GM21786 (cell line): ENCODE results near the gene TREH.

Experiments used
- ATAC-seq: cut with Tn5 transposase; IDR thresholded peaks from one replicate; pipeline ENCODE4 v1.9.1; 2021; ENCODE audit not compliant: unreplicated experiment

TREH gene

DNA sequence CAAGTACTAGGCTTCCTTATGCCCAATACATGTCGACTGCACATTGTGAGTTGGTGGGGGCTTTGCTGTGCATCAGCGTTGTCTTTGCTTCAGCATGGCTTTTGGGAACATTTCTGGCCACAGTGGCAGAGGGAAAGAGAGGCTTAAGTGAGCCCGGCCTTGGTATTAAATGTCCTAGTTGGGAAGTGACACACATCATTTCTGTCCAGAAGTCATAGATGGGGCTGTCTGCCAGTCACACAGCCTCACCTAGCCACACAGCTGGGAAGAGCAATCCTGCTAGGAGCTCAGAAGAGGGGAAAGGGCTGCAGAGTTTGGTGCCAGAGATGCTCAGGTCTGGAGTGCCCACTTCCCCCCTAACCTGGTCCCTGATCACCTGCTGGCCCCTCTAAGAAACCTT is 27.6 kb downstream of the TREH start:
- ATAC-seq: no peak

DNA sequence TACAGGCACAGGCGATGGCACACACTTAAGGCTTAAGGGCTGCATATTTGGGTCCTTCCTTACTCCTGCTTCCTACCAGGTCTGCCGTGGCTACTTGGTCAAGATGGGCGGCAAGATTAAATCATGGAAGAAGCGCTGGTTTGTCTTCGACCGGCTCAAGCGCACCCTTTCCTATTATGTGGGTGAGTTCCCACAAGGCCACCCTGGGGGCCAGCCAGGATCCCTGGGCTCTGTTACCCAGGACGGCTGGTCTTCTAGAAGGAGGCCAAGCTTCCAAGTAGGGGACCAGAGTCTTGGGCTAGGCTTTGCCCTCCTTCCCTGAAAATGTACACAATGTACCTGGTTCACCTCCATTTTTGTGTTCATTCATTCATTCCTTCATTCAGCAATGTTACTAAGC is 29.1 kb downstream of the TREH start:
- no peak for ATAC-seq

DNA sequence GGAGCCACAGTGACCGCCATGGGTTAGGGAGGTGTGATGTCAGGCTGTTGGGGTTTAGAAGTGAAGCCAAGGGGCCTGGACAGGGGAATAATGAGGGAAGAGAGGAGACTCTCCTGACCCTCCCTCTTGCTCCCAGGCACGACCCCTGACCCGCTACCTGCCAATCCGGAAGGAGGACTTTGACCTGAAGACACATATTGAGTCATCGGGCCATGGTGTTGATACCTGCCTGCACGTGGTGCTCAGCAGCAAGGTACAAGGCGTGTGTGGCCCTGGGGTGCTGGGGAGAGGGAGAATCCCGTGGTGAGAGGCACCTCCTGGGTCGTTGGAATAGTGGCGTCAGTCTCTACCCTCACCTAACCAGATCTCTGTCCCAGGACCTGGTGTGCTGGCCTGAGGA is 29.5 kb downstream of the TREH start:
- ATAC-seq: no peak

DNA sequence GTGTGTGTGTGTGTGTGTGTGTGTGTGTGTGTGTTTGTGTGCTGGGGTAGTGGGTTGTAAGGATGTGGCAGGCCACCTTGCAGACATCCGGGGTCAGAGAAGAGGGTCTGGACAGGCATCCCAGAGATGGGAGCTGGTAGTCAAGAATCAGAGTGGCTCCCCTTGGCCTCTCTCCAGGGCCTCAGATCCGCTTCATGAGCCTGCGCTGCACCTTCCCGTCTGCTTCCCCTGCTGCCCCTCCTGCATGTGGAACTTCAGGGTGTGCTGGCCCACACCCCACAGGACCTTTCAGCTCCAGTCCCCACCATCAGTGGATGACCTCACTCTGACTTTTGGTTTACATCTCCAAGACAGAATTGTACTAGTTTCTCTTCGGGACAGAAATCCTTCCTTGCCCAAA is 31.2 kb downstream of the TREH start:
- ATAC-seq: no peak

DNA sequence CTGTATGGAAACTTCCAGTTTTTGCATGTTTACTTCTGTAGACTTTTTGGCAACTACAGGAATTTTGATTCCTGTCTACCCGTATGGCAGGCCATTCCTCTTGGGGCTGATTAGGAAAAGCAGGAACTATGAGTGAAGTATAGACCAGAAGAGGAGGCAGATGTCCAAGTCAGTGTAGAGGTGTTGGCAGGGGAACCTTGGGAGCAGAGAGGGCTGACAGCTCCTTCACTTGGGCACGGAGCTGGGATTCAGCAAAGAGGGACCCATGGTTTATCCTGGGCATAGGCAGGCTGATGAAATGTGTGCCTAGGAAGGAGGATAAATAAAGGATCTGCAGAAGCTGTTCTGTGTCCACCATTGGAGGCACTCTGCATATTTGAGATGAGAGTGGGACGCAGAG is 33.1 kb downstream of the TREH start:
- no peak for ATAC-seq

DNA sequence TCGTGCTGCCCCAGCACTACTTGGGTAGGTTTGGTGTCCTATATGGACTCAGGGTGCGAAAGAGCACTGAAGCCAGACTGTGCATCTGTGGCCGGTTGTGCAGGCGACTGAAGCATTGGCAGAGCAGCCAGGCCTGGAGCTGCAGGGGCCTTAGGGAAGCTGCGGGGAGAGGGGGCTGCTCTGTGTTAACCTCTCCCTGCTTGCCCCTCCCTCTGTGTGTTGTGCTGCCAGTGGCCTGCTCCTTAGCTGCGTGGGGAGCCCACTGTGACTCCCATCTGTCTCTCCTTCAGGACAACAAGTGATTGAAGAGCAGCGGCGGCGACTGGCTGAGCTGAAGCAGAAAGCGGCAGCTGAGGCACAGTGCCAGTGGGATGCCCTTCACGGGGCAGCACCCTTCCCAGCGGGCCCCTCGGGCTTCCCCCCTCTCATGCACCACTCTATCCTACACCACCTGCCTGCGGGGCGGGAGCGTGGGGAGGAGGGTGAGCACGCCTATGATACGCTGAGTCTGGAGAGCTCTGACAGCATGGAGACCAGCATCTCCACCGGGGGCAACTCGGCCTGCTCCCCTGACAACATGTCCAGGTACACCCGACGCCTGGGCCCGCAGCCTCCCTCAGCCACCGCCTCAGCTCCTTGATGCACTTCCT is 34.3 kb downstream of the TREH start:
- ATAC-seq: no peak

DNA sequence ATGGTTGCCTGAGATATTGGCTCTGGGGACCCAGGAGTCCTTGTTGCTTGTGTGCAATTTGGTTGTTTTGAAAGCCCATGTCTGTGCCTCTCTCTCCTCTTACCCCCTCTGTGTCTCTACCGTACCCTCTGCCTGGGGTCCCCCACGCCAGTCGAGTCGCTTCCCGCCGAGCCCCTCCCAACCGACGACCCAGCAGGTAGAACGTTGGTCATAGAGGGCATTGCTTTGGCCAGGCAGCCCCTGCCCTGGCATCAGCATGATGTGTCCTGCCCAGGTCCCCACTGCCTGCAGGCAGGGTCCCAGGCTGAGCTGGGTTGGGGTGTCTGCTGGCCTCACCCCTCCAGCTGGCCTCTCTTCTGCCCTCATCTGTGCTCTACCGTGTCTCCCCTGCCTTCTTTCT is 35.0 kb downstream of the TREH start:
- ATAC-seq: no peak

DNA sequence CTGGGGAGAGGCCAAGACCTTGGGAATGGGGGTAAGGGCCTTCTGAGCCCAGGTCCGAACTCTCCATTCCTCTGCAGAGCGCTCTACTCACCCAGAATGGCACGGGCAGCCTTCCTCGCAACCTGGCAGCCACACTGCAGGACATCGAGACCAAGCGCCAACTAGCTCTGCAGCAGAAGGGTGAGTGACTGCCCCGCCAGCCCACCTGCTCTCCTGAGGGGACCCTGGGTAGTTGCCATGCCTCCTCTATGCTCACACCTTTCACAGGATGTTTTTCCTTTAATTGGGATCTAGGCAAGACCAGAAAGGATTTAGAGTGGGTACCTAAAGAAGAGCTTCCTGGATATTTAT is 35.5 kb downstream of the TREH start:
- ATAC-seq: no peak

DNA sequence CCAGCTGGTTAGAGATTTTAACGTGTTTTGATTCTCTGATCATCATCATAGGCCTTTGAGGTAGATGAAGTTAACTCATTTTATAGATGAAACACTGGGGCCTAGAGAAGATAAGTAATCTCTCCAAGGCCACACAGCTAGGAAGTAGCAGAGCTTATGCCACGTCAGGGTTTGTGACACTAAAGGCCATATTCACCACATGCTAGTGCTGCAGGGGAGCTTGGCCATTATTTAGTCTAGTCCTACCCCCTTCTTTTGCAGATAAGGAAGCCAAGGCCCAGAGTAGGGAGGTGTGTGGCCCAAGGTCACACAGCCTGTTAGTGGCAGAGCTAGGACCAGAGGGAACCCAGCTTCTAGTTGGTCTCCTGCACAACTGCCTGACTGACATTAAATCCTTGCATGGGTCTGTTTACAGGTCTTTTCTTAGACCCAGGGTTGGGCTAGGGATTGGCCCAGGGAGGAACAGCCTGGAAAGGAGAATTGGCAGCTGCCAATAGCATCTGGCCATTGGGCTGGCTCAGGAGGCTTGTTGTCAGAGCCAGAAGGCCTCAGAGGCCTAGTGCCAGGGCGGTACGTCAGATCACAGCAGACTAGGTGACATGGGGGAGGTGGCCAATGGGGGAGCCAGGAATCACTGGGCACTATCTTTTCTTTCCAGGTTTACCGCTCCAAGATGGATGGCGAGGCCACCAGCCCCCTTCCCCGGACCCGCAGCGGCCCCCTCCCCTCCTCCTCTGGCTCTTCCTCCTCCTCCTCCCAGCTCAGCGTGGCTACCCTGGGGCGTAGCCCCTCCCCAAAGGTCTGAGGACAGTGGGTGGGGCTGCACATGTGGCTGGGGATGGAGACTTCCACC is 36.1 kb downstream of the TREH start:
- no peak for ATAC-seq

DNA sequence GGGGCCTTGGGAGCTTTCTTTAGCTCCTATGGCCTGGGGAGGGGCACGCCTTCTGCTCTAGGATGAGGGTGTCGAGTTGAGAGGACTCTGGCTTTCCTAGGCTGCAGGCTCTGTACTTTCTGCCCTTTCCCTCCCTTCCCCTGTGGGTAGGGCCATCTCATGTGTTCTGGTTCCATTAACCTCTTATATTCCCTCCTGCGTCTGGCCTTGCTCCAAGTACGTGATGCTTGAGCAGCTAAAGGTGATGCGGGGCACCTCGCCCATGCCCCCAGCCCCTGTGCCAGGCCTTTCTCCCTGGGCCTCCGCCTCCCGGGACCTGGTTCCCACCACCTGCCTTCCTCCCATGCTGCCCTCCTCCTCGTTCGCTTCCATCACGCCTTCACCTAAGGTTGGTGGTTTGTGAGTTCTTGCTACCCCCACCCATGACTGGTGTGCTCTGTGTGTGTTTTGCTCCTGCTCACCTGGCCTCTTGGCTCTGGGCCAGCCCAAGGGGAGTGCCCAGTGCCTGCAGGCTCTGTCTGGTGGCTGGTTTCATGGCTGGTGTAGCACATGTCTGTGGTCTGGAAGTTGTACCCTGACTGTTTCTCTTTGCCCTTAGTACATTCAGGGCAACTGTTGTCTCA is 37.9 kb downstream of the TREH start:
- ATAC-seq: no peak

DNA sequence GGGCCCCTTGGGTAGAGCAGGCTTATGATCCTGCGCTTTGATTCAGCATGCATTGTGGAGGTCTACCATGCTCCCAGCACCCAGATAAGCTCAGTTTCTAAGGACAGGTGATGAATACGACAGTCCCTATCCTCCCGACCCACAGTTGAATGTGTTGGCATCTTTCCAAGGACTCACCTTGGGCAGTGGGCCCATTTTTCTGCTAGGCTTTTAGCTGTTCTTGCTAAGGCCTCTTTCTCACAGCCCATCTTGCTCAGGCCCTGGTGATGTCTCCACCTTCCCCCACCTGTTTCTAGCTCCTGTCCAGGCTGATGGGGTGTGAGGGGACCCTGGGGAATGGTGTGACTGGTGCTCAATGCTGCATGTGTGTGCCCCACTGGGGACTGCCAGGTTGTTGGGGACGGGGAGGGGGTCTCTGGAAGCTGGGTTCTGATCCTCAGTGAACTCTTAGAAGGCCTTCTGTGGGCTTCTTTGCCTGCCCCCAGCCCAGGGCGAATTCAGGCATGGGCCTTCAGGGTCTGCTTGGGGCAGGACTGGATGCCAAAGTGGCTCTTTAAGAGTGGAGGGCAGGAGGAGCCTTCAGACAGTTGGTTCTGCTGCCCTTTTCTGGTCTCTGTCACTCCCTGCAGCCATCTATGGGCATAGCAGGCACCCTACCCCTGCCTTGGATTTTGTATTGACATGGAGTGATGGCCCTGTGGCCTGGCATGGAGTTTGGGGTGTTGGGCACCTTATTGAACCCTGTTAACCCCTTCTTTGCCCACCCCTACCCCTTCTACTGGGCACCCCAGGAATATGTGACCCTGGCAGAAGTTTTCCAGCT is 38.9 kb downstream of the TREH start:
- no peak for ATAC-seq

DNA sequence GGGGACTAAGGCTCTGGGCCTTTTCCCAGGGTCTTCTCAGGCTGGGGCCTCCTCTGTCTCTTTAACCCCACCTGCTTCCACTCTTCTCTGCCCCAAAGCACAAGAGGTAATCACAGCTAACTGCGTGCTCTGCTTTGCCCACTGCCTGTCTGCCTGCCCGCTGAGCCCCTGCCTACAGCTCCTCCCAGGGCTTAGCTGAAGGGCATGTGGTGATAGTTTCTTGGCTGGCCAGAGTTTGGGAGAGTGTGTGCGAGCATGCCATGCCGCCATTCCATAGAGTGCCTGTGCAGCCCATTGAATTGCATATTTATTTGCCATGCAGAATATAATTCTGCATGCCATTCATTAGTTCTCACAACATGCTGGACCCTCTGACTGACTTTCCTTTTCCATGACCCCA is 39.6 kb downstream of the TREH start:
- no peak for ATAC-seq

DNA sequence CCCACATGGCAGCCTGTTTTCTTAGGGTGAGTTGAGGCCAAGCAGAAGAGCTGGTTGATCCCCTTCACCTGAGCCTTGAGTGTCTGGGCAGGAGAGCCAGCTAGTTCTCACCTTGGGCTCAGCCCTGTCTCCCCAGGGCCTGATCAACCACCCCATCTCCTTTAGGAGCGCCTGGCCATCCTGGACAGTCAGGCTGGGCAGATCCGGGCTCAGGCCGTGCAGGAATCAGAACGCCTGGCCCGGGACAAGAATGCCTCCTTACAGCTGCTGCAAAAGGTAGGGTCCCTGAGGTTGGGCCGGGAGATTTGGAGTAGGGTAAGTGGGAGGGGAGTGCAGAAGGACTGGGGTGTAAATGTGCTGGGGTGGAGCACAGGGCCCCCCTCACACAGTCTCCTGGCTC is 40.7 kb downstream of the TREH start:
- no peak for ATAC-seq

DNA sequence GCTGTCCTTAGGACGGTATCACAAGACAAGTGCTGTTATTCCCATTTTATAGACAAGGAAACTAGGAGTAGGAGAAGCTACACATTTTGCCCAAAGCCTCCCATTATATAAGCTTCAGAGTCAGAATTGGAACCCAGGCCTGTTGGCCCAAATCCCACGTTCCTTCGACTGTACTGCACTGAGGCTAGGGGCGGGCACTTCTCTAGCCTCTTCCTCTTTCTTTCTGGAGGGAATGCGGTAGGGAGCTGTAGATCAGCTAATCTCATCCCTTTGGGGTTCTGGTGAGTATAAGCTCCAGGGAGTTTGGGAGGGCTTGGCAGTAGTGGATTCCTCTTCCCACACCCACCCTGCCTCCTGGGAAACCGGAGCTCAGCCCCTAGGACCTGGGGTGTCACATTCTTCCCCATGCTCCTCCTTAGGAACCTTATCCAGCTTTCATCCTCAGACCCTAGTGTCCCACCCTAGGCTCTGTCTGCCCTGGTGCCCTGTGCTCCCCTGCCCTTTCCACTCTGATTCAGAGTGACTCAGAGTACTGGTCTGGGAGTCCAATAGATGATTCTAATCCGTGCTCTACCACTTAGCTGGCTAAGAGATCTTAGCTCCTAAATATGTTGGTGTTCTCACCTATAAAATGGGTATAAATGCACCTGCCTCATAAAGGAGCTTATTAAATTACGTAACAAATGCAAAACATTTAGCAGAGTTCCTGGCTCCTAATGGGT is 42.7 kb downstream of the TREH start:
- ATAC-seq: no peak

DNA sequence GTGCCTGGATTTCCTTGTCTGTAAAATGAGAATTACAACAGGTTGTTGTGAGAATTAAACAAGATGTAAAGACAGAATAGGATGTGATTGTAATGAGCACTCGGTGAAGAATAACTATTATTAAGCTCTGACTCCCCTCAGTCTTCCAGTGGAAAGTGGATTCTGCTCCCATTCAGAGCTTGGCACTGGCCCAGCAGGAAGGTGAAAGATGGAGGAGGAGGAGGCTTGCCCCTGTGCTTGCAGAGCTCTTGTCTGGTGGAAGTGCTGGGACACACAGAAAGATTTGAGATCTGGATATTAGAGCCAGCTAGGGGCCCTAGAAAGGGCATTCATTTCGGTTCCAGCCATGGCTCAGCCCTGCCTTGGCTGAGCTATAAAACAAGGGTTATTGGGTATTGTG is 43.8 kb downstream of the TREH start:
- ATAC-seq: no peak

DNA sequence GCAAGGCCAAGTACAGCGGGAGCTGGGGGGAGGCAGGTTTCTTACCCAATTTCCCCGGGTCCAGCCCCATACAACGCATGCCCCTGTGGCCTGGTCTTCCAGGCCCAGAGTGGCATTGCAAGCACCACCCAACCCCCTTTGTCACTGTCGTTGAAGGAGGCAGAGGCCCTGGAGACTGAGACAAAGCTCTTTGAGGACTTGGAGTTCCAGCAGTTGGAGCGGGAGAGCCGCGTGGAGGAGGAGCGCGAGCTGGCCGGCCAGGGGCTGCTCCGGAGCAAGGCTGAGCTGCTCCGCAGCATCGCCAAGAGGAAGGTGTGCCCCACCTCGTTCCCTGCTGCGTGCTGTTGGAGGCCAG is 44.2 kb downstream of the TREH start:
- ATAC-seq: no peak

DNA sequence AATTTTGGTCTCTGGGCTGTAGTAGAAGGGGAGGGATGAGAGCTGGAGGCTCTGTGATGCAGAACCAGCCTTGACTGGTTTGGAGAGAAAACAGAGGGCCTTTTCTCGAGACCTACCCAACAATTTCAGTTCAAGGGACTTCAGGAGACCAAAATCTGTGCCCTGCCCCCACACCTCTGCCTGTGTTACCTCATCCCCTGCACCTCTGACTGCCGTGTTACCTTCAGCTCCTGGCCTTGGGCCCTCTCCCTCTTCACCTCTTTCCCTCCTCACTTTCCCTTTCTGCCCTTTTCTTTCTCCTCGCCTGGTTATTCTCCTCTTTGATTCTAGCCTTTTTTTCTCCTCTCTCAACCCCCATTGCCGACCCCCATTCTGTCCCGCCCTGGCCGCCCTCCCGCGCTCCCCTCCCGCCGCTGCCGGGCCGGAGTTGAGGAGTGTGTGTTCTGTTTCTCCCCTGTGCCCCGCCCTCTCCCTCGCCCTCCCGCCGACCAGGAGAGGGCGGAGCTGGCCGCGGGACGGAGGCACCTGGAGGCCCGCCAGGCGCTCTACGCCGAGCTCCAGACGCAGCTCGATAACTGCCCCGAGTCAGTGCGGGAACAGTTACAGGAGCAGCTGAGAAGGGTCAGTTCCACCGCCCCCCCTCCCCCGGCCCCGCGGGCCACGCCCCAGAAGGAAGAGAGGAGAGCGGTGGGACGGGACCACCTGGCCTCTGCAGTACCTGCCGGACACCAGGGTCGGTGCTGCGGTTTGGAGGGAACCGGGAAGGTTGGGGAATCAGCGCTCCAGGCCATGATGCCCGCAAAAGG is 44.8 kb downstream of the TREH start:
- no peak for ATAC-seq

DNA sequence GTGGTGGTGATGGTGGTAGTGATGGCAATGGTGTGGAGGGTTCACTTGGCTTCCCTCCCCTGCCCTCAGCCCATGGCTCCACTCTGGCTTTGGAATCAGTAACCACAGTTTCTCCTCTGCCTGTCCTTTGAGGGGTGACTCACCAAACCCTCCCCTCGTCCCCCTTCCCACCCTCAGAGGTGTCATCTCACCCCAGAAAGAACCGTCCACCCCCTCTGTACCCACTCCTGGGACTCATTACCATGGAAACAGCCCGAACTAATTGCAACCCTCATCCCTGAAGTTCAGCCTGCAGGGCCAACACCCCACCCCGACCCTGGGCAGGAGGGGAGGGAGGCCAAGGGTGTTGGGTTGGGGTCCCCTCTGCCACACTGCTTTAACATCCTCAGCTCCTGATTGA is 45.5 kb downstream of the TREH start:
- no peak for ATAC-seq

DNA sequence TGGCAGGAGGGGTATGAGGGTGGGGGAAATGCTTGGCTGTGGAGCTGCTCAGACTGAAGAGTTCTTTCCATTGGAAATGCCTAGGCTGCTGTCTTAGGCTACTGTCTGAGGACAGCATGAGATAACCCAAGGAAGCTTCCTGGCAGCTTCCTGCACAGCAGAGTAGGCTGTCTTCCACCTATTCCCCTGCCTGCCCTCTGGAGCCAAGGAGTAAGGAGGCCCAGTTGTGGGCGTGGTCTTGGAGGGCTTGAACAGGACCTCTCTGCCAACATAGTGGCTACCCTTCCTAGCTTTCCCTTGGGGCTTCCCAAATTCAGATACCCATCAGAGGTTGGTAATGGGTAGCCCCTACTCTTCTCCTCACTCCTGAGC is 46.1 kb downstream of the TREH start:
- ATAC-seq: no peak

DNA sequence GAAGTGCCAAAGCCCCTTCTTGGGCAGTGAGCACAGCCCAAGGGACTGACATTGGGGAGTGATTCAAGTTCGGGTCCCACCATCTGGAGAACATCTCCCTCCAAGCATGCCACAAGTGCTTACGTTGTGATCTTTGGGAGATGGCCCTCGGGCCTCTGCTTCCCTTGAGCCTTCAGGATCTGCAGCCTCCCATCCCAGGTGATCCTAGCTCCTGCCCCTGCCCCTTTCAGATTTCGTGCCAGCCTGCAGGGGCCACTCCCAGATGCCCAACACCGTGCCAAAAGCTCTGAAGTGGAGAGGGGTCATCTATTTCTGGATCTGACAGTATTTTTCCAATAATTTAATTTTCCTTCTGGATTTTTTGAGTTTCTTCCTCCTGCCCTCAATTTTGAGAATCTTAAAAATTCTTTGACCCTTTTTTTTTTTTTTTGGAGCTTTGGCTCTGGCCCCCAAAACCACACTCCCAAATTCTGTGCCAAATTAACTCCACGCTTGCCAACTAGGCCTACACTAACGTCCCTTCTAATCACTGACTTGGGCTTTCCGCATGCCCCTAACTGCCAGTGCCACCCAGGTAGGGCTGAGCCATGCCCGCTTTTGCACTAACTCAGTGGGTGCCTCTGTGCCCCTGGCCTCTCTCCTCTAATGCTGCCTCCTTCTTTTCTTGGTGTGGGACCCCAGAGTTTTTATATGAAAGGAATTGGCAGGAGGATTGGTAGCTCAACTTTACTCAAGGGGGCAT is 46.7 kb downstream of the TREH start:
- ATAC-seq: no peak
